HG02610 (cell line): Measurements from ENCODE around the gene DLX5.

ENCODE experiments used
- ATAC-seq: cut with Tn5 transposase; IDR thresholded peaks from one replicate; pipeline ENCODE4 v1.9.1; 2021; ENCODE audit warnings: mild to moderate bottlenecking, moderate library complexity; ENCODE audit not compliant: unreplicated experiment

DLX5 gene

DNA sequence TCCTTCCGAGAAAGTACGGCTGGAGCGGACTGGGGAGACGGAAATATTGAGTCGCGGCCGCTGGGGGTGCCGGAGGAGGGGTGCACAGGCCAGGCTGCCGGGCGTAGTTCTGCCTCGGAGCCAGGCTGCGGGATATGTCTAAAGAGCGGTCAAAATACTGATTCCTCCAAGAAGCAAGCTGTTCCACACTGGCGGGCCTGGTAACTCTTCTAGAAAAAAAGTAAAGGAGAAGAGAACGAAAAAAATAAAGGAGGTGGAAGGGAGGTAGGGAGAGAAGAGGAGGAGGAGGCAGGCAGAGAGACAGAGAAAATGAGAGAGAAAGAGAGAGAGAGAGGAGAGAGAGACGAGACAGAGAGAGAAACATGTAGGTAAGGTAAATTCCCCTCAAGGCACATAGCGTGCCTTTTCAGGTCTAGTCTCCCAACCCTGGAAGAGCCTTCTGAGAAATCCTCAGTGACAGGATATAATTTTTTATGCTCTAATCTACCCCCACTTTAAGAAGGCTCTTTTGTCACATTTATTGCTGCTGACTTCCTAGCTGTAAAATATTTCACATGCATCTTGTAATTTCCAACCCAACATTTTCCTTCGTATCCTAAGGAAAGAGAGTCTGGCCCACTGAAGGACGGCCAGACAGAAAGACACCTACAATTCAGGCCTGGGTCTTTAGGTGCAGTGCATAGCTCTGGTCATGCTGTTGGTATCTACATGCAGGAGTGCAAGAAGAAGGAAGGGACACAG, 5.7 kb downstream of the DLX5 start:
- ATAC-seq = no peak

DNA sequence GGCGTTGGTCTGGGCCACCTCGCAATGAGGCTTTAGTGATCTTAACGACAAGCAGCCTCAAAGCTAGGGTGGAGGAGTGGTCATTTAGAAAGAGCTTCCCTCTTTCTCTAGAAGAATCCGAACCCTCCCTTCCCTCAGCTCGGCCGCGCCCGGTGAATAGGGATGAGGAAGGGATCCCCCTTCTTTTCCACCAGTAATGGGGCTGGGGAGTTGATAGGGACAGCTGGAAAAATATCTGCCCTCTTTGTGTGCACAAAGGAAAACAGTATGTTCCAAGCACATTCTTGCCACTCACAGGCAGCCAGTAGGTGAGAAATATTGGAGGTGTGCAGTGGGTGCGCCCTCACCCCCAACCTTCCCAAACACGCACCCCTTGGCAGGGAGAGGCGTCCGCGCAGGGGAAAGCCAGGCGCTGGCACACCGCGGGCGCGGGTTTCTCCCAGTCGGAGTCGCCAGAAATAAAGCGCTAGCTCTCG, 6.5 kb downstream of the DLX5 start:
- ATAC-seq = no peak

DNA sequence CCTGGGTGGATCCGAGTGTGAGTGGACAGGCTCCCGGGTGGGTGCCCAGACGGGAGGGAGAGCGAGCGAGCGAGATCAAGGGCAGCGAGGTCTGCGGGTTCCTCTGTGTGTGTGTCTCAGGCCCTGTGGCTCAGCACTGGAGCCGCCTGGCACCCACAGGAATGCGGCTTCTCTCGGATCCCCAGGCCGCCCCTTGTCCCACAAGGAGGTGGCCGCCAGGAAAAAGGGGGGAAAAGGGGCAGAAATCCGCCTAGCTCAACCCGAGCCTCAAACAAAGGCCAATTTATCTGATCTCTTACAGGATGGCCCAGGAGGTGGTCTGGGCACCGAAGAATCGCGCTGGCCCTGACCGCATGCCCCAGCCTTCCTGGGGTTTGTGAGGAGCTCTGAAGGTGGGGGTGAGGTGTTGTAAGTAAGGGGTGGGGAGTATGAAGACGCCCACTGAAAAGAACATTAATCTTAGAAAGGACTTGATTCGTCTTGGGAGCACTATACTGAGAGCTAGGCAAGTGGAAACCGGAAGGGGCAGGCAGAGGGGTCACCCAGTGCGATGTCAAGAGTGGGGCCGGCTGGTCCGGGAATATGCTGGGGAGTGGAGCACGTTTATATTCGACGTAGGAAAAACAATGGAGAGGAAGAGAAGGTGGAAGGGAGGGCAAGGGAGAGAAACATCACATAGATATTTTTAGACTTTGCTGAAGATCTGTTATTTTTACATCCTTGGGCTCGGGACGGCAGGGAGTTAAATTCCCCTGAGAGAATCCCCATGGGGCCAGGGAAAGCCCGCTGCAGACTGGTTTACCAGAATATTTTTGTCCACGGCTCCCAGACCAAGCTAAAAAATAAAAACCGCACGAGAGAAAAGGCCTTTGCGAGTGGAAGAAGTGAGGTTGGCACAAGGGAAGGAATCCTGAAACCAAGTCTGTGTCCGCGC, 7.2 kb downstream of the DLX5 start:
- ATAC-seq = no peak

DNA sequence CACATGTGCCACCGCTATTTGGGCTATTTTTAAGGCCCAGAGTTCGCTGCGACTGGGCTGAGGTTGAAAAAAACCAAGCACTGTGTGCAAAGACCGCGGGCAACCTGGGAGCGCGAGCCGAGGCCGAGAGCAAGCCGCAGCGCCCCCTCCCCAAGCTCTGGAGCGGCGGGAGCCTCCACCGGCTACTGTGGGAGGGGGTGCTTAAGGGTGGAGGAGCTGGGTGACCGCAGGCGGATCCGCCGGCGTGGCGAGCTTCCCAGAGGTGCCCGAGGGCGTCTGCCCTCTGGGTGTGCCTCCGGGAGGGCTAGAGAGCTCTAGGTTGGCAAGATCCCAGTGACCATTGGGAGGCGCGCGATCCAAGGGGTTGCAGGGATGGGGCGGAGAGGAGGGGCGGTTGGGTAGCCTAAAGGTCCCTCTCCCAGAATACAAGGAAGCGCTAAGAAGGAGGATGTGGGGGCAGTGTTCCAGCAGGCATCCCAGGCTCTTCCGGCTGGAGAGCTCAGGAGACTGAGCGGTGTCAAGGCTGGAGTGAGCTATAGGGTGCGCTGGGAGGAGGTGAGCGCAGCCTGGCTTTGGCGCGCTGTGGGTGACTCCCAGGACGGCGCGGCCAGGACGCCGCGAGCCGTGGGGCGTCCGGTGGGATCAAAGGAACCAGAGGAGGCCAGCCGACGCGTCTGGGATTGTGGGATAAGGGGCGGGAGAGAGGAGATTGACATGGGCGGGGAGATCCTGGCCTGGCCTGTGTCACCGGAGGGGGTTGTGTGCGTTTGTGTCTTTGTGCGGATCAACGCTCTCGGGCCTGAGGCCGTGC, 8.0 kb downstream of the DLX5 start:
- ATAC-seq = no peak

DNA sequence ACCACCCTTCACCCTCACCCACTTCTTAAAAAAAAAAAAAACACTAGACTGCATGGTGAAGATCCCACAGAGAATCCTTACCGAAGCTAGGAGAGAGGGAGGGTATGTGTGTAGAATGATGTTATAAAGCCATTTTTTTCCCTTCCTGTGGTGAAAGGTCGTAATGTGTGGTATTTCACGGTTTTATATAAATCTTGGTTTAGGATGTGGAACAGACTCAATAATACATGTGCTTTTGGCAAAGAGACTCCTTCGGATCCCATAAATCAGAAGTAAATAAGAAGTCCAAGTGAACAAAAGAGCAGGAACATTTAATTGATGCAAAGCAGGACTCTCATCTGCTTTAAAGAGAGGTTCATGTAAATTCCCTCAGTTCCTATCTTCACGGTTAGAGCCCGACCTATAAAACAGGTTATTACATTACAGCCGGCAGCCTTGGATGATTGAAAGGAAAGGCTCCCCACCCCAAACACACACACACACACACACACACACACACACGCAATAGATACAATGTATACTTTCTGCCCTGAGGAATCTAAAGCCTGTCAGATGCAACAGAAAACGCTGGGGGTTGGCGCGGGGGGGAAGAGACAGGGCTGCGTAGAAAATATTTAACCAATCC, 8.8 kb downstream of the DLX5 start:
- ATAC-seq = no peak

DNA sequence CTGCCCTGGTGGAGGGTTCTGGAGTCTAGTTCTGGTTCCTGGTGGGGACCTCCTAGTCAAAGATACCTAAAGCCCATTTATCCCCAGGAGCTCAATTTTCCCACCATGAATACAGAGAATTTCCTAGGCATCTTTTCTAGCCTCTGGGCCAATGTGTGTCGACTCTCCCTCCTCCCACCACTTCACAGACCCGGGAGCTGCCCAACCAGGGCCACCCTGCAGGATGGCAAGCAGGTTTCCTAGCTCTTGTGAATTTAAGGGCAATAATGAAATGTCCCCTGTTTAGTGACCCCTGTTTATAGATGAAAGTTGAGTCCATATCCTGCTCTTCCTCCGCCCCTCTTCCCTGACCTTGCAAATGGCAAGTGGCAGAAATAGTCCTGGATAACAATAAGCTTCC, 9.4 kb downstream of the DLX5 start:
- ATAC-seq = no peak

DNA sequence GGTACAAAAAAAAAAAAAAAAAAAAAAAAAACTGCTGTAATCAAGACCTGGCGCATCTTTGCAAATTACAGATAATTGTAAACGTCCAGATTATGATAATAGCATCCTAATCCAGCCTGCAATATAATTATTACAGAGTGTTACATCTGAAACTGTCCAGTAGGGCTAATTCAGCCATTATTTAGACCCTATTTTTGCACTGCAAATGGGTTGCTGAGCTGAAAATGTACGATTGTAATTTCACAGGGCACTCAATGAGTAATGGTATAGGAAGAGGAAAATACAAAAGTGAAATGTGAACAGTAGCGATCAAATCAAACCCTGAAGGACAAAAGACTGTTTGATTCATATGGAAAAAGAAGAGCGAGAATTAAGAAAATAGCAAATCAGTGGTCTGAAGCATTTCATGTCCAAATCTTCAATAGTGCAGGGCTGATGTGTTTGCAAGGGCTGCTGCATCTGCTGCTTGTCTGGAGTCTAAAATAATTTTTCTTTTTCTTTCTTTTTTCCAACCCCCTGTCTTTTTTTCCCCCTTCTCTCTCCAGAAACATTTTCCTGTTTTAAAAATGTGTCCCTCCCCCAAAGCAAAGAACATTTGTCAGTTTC, 10.4 kb downstream of the DLX5 start:
- no peak for ATAC-seq

DNA sequence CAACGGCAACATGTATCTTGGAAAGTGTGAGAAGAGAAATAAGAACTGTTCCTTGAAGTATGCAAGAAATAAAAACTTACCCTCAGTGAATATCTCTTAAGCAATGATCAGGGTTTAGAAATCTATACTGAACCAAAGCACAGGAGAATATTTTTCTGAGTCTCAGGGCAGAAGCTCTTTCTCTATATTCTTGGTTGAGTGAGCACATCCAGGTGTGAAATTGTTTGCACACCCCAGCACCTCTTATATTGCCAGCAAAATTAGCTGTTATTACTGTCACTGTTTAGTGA, 10.8 kb downstream of the DLX5 start:
- ATAC-seq = no peak

DNA sequence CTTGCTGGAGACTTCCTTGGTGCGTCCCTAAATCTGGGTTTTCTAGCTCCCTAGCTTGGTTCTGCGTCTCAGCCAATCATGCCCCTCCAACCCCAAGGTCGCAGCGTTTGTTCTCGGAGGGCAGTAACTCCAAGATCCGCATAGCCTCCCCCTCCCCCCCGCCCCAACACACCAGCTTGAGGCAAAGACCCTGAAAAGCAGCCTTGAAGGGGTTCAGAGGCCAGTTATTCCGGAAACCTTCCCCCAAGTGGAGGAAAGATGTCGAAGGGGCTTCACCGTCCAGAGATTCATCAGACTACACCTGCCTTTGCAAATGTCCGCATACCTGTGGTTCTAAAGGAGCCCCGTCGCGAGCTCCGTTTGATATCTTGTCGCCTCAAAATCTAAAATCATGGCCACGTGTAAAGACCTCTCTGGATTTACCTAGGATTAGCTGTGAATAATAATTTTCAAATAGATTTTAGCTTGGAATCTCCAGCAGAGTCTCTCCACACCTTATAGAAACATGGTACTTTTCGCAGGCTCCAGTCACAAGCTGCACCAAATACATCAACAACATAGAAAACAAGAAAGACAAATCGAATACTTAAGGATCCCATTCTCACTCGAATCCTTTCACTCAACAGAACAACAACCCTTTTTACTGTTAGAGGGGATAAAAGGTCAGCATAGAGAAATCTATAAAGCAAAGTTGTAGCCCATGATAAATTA, 11.3 kb downstream of the DLX5 start:
- ATAC-seq = no peak

DNA sequence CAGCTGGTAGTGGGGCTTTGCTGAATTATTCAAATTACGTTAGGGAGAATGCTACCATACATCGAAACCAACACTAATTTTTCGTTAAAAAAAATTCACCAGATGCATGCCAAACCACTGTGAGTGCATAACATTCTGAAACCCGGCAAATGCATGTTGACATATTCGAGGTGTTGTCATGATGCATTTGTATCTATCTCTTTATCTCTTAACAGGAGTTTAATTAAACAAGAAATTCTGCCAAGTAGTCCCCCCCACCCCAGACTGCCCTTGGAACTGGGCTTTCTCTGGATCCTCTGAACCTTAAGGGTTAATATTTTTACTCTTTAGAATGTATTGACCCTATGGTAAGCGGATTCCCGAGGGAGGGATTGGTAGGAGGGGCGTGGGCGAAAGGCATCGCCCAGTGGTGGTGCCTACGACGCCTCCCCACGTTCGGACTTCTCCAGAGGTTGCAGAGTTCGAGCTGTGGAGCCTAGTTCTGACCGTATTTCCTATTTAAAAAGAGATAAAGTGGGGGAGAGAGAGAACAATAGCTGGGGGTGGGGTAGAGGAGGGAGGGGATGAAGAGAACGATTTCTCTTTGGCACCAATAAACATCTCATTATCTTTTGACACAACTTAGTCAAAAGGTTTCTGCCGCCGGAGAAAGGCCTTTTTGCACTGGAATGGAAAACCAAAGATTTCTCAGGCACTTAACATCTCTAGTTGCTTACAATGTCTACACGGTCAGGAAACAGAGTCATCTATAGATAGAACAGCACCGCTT, 12.1 kb downstream of the DLX5 start:
- ATAC-seq = no peak

DNA sequence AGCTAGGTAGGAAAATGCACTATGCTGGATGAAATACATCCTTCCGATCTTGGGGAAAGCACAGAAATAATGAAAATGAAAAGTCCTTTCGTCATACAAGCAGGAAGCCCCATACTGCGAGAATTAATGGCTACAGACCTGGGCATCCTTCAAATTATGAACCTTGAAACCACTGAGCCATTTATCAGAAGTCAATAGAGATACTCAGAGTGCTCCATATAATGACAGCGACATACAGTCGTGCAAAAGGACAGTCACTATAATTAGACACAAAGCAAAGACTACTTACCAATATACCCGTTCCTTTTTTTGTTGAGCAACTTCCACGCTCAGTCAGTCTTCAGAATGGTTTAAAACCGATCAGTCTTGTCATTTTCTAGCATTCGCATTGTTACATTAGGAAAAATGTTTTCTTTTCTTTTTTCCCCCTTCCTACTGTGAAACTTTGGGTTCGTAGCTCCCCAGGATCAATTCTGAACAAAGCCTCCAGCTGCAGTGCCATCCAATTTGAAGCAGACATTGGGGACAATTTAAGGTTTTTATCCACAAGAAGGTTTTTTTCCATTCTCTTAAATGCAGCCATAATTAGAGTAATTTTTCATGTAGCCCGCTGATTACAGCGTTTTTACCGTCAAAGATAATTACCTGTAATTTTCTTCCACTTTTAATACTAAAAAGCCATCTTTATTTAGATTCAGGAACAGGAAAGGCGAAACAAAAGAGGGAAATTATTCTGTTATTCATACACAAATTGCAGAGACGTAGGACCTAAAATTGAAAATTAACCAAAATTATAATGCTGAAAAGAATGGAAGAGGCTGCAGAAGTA, 12.9 kb downstream of the DLX5 start:
- no peak for ATAC-seq

DNA sequence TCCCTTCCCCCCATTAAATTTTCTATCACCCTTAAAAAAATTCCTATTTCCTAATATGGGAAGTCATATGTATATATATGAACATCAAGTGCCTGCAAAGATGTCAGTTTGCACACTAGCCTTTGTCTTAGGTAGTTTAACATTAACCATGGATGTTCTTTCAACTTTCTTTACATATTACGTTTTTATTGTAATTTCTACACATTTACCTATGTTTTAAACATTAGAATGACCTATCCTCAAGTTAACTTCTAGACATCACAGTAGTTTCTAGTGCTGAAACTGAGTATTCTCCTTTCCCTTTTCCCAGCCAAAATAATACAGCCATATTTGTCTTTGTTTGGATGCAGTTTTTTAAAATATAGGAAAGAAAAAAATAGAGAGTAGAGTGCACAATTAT, 13.5 kb downstream of the DLX5 start:
- ATAC-seq = no peak

DNA sequence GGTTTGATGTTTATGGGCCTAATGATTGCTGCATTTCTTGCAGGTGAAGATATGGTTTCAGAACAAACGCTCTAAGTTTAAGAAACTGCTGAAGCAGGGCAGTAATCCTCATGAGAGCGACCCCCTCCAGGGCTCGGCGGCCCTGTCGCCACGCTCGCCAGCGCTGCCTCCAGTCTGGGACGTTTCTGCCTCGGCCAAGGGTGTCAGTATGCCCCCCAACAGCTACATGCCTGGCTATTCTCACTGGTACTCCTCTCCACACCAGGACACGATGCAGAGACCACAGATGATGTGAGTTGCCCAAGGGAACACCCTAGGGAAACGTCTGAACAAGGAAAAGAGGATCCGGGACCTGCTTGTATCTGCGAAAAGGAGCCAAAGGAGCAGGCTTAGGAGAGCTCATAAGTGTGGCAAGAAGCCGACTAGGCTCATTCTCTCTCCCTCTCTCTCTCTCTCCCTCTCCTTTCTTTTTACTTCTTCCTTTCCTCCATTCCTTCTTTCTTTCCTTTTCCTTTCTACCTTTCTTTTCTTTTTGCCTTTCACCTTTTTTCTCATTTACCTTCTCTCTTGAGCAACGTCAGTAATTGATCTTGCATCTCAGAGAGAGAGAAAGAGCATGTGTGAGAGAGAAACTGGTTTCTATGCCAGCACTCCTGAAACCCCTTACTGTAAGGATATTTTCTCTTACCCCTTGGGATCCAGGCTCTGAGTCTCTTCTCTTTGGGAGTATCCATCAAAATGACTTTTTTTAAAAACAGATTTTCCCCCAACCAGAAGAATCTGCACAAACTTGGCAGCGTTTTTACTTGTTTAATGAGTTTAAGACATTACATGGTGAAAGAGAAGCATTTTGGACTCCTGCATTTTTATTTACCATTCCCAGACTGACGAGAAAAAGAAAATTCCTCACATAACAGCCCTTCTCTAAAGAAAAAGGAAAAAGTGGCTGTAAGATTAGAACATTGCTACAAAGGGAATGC, 14.6 kb downstream of the DLX5 start:
- ATAC-seq = no peak

DNA sequence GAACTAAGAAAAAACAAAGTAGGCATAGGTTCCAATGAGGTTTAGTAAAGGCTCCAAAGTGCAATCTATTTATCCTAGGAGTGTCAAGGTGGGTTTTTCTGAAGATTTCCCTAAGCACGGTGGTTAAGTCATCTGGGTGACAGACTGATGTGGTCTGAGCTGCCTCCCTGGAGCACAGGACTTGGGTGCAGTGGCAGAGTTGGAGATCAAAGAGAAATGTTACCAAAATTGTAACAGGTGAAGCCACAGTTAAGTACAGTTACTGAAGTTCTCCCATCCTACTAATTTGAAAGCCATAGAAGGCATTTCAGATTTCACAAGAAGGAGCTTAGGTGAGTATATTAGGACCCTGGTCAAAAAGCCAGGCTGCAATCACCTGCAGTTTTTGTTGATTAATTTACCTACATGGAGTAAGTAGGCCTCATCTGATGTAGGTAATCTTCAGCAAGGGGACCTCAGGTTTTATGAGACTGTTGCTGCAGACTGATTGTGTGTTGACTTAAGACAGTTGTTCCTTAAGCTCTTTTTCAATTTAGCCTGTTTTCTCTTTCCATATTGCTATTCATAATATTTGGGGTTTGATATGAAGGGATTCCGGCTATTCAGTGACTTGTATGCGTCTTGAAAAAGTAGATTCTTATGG, 16.2 kb downstream of the DLX5 start:
- no peak for ATAC-seq

DNA sequence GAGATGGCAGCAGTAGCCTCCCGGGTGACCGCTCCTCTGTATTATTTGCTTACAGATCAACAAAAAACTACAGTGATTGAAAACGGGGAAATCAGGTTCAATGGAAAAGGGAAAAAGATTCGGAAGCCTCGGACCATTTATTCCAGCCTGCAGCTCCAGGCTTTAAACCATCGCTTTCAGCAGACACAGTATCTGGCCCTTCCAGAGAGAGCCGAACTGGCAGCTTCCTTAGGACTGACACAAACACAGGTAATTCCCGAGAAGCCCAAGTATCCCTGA, 17.1 kb downstream of the DLX5 start:
- no peak for ATAC-seq

DNA sequence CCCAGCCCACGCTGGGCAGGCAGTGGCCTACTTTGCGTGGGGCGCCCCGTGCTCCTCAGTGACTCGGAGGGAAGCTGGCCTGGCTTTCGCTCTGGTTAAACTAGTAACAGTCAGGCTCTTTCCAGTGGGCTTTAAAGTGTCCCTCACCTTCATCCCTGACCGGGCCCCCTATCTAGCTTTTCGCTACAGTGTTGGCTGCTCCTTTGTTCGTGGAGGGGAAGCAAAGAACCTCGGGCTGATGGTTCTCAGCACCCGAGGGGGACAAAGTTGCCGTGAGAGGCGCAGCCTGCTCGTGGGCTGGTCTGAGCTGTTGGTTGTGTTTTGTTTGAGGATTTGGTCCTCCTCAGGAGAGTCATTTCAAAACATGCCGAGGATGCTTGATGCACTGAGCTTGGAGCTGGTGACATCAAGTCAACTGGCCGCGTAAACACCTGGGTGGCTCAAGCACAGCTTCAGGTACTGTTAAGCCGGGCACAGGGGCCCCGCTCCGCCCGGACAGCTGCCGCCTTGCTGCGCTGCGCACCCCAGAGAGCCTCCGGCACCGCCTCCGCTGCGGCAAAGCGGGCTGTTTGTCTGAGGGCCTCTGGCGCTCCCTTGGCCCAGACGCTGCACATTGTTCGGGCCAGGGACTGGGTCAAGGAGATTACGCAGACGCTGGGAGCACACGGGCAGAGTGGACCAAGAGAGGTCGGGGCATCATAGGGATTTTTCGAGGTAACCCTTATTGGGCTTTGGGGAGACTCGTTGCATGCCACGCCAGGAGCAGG, 17.6 kb downstream of the DLX5 start:
- no peak for ATAC-seq
